WTC11 (cell line): ENCODE measurements around the gene CAMSAP3. TPM values are rescaled to one million over a fixed set of nuclear protein-coding genes. Genes with fewer than 3 reads are reported as not detected.

ENCODE experiments used
- AR ChIP-seq: fragments of 250-450 bp; sonication (Bioruptor Pico); IDR thresholded peaks from 2 replicates; pipeline ENCODE4 v1.9.0; 2021; ENCODE audit warnings: mild to moderate bottlenecking
- ATF1 ChIP-seq: sonication (generic); formaldehyde crosslinking; IDR thresholded peaks from 2 replicates; pipeline ENCODE4 v1.8.1; 2023; ENCODE audit warnings: mild to moderate bottlenecking, moderate library complexity, missing genetic modification reagents
- EMX1 ChIP-seq: fragments of 250-450 bp; sonication (Bioruptor Pico); IDR thresholded peaks from 2 replicates; pipeline ENCODE4 v1.8.0; 2021; ENCODE audit warnings: mild to moderate bottlenecking
- ESRRA ChIP-seq: sonication (generic); formaldehyde crosslinking; IDR thresholded peaks from 2 replicates; pipeline ENCODE4 v1.8.1; 2022; ENCODE audit warnings: mild to moderate bottlenecking, missing genetic modification reagents, borderline replicate concordance
- GABPB1 ChIP-seq: sonication (generic); formaldehyde crosslinking; IDR thresholded peaks from 2 replicates; pipeline ENCODE4 v1.8.1; 2023; ENCODE audit warnings: mild to moderate bottlenecking, missing genetic modification reagents
- GRHL2 ChIP-seq: fragments of 250-450 bp; sonication (Bioruptor Pico); IDR thresholded peaks from 2 replicates; pipeline ENCODE4 v1.8.0; 2022; ENCODE audit warnings: mild to moderate bottlenecking, moderate library complexity; ENCODE audit not compliant: insufficient replicate concordance, severe bottlenecking
- KAT7 ChIP-seq: sonication (generic); formaldehyde crosslinking; IDR thresholded peaks from 2 replicates; pipeline ENCODE4 v1.8.1; 2023; ENCODE audit warnings: missing genetic modification reagents, mild to moderate bottlenecking, borderline replicate concordance
- MXD4 ChIP-seq: fragments of 250-450 bp; sonication (Bioruptor Pico); IDR thresholded peaks from 2 replicates; pipeline ENCODE4 v1.8.0; 2021; ENCODE audit warnings: mild to moderate bottlenecking, moderate library complexity, borderline replicate concordance
- MYBL2 ChIP-seq: sonication (generic); formaldehyde crosslinking; IDR thresholded peaks from 2 replicates; pipeline ENCODE4 v1.8.1; 2023; ENCODE audit warnings: mild to moderate bottlenecking, moderate library complexity, missing genetic modification reagents
- NFE2L1 ChIP-seq: sonication (generic); formaldehyde crosslinking; IDR thresholded peaks from 2 replicates; pipeline ENCODE4 v1.8.1; 2023; ENCODE audit warnings: missing genetic modification reagents
- NFYB ChIP-seq: sonication (generic); formaldehyde crosslinking; conservative IDR thresholded peaks from 2 replicates; pipeline ENCODE4 v1.8.0; 2022; ENCODE audit warnings: low read depth, missing genetic modification reagents
- NR1H2 ChIP-seq: sonication (generic); formaldehyde crosslinking; IDR thresholded peaks from 2 replicates; pipeline ENCODE4 v1.9.0; 2021; ENCODE audit warnings: mild to moderate bottlenecking, moderate library complexity, missing genetic modification reagents
- PREB ChIP-seq: sonication (generic); formaldehyde crosslinking; IDR thresholded peaks from 2 replicates; pipeline ENCODE4 v1.8.1; 2022; ENCODE audit warnings: mild to moderate bottlenecking, missing genetic modification reagents, moderate library complexity, borderline replicate concordance
- SP1 ChIP-seq: sonication (generic); formaldehyde crosslinking; conservative IDR thresholded peaks from 2 replicates; pipeline ENCODE4 v1.8.1; 2022; ENCODE audit warnings: missing genetic modification reagents
- ZBTB43 ChIP-seq: sonication (generic); formaldehyde crosslinking; IDR thresholded peaks from 2 replicates; pipeline ENCODE4 v1.8.1; 2023; ENCODE audit warnings: mild to moderate bottlenecking, missing genetic modification reagents
- ZMAT4 ChIP-seq: fragments of 250-450 bp; sonication (Bioruptor Pico); IDR thresholded peaks from 2 replicates; pipeline ENCODE4 v1.9.0; 2021; ENCODE audit warnings: mild to moderate bottlenecking
- ZNF121 ChIP-seq: sonication (generic); formaldehyde crosslinking; IDR thresholded peaks from 2 replicates; pipeline ENCODE4 v1.8.0; 2023; ENCODE audit warnings: missing genetic modification reagents
- ZNF138 ChIP-seq: sonication (generic); formaldehyde crosslinking; conservative IDR thresholded peaks from 2 replicates; pipeline ENCODE4 v1.8.1; 2022; ENCODE audit warnings: mild to moderate bottlenecking, moderate library complexity, missing genetic modification reagents
- ZNF232 ChIP-seq: sonication (generic); formaldehyde crosslinking; IDR thresholded peaks from 2 replicates; pipeline ENCODE4 v1.8.0; 2022; ENCODE audit warnings: mild to moderate bottlenecking, missing genetic modification reagents
- ZNF396 ChIP-seq: fragments of 250-450 bp; sonication (Bioruptor Pico); IDR thresholded peaks from 2 replicates; pipeline ENCODE4 v1.8.0; 2021; ENCODE audit warnings: mild to moderate bottlenecking, moderate library complexity, borderline replicate concordance
- ZNF416 ChIP-seq: fragments of 250-450 bp; sonication (Bioruptor Pico); IDR thresholded peaks from 2 replicates; pipeline ENCODE4 v1.9.0; 2021; ENCODE audit warnings: mild to moderate bottlenecking, inconsistent platforms
- ZNF423 ChIP-seq: fragments of 250-450 bp; sonication (Bioruptor Pico); IDR thresholded peaks from 2 replicates; pipeline ENCODE4 v2.1.2; 2022; ENCODE audit warnings: mild to moderate bottlenecking, moderate library complexity
- total RNA-seq: library from RNA; stranded (reverse); gene quantifications from 3 replicates; pipeline ENCODE4 v1.2.3, GENCODE V29; 2021
- TF ChIP-seq, protein P1 (sequence below): sonication (generic); formaldehyde crosslinking; IDR thresholded peaks from 2 replicates; pipeline ENCODE4 v1.8.1; 2023; ENCODE audit warnings: mild to moderate bottlenecking, missing genetic modification reagents, moderate library complexity
- TF ChIP-seq, protein P2 (sequence below): sonication (generic); formaldehyde crosslinking; IDR thresholded peaks from 2 replicates; pipeline ENCODE4 v1.8.1; 2022; ENCODE audit warnings: low read depth, mild to moderate bottlenecking, moderate library complexity, missing genetic modification reagents, borderline replicate concordance
- TF ChIP-seq, protein P3 (sequence below): sonication (generic); formaldehyde crosslinking; IDR thresholded peaks from 2 replicates; pipeline ENCODE4 v1.8.1; 2023; ENCODE audit warnings: mild to moderate bottlenecking, moderate library complexity, missing genetic modification reagents
- TF ChIP-seq, protein P4 (sequence below): fragments of 200-600 bp; IDR thresholded peaks from 2 replicates; pipeline ENCODE4 v1.8.0; 2022; ENCODE audit warnings: antibody characterized with exemption

Gene CAMSAP3
- total RNA-seq, 1 experiment from 2014 or later, result 27.8 TPM

DNA sequence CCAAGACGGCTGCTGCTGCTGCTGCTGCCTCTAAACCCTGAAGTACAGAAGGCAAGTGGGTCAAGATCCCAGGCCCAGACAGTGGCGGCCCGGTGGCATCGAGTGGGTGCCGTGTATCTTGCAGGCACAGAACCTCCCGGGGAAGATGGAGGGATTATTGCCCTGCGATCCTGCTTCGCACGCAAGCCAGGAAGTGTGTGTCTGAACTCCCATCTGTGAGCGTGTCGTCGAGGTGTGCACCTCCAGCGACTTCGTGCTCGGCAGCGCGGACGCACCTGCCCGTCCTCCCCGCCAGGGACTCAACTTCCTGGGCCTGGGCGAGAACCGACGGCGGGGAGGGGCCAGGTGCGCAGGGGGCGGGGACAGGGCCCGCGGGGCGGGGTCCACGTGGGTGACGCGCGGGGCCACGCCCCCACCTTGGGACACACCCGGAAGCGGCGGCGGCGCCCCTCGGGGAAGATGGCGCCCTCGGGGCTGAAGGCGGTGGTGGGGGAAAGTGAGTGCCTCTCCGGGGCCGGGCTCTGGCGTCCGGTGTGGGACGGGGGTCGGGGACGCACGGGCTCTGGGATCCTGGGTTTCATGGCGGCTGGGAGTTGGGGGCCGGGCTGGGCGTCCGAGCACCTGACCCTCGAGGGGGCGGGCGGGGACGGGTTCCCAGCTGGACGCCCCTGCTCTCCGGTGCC lies 41.2 kb downstream of the CAMSAP3 start, which contains the start of gene STXBP2 (continued):
- TF ChIP-seq ZBTB43 (CRISPR knock-in tag) (peak; percentile 96; the same call in 1 of the 2 replicates), ZNF138 (peak; percentile 75; the same call in 1 of the 2 replicates), ZNF121 (peak; percentile 73; the same call in 1 of the 2 replicates), EMX1 (CRISPR knock-in tag) (no peak), GRHL2 (CRISPR knock-in tag) (no peak), ZNF416 (CRISPR knock-in tag) (no peak), NFYB (CRISPR knock-in tag) (peak; percentile 56), SP1 (peak; percentile 89), ZNF232 (peak; percentile 97), NFE2L1 (CRISPR knock-in tag) (peak; percentile 93), MXD4 (CRISPR knock-in tag) (no peak), AR (CRISPR knock-in tag) (no peak), MYBL2 (peak; percentile 96), GABPB1 (CRISPR knock-in tag) (peak; percentile 46; the same call in 1 of the 2 replicates), KAT7 (CRISPR knock-in tag) (0 out of 2 replicates have a peak, but pooled peaks have one; percentile 68), ZNF423 (no peak), ZMAT4 (no peak), PREB (CRISPR knock-in tag) (peak; percentile 83; the same call in 1 of the 2 replicates), ATF1 (peak; percentile 94), ESRRA (CRISPR knock-in tag) (peak; percentile 92; the same call in 1 of the 2 replicates), ZNF396 (CRISPR knock-in tag) (no peak), NR1H2 (0 out of 2 replicates have a peak, but pooled peaks have one; percentile 45)
- TF ChIP-seq, protein P1, sequence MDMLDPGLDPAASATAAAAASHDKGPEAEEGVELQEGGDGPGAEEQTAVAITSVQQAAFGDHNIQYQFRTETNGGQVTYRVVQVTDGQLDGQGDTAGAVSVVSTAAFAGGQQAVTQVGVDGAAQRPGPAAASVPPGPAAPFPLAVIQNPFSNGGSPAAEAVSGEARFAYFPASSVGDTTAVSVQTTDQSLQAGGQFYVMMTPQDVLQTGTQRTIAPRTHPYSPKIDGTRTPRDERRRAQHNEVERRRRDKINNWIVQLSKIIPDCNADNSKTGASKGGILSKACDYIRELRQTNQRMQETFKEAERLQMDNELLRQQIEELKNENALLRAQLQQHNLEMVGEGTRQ (CRISPR knock-in tag), result peak; percentile 77
- TF ChIP-seq, protein P2, sequence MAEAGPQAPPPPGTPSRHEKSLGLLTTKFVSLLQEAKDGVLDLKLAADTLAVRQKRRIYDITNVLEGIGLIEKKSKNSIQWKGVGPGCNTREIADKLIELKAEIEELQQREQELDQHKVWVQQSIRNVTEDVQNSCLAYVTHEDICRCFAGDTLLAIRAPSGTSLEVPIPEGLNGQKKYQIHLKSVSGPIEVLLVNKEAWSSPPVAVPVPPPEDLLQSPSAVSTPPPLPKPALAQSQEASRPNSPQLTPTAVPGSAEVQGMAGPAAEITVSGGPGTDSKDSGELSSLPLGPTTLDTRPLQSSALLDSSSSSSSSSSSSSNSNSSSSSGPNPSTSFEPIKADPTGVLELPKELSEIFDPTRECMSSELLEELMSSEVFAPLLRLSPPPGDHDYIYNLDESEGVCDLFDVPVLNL (CRISPR knock-in tag), result peak; percentile 81
- TF ChIP-seq, protein P3, sequence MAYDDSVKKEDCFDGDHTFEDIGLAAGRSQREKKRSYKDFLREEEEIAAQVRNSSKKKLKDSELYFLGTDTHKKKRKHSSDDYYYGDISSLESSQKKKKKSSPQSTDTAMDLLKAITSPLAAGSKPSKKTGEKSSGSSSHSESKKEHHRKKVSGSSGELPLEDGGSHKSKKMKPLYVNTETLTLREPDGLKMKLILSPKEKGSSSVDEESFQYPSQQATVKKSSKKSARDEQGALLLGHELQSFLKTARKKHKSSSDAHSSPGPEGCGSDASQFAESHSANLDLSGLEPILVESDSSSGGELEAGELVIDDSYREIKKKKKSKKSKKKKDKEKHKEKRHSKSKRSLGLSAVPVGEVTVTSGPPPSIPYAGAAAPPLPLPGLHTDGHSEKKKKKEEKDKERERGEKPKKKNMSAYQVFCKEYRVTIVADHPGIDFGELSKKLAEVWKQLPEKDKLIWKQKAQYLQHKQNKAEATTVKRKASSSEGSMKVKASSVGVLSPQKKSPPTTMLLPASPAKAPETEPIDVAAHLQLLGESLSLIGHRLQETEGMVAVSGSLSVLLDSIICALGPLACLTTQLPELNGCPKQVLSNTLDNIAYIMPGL (CRISPR knock-in tag), result peak; percentile 92
- TF ChIP-seq, protein P4, sequence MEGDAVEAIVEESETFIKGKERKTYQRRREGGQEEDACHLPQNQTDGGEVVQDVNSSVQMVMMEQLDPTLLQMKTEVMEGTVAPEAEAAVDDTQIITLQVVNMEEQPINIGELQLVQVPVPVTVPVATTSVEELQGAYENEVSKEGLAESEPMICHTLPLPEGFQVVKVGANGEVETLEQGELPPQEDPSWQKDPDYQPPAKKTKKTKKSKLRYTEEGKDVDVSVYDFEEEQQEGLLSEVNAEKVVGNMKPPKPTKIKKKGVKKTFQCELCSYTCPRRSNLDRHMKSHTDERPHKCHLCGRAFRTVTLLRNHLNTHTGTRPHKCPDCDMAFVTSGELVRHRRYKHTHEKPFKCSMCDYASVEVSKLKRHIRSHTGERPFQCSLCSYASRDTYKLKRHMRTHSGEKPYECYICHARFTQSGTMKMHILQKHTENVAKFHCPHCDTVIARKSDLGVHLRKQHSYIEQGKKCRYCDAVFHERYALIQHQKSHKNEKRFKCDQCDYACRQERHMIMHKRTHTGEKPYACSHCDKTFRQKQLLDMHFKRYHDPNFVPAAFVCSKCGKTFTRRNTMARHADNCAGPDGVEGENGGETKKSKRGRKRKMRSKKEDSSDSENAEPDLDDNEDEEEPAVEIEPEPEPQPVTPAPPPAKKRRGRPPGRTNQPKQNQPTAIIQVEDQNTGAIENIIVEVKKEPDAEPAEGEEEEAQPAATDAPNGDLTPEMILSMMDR, result no peak
